Fibroblast of lung (primary cell): ENCODE results near the gene FNIP1. TPM values are rescaled to one million over a fixed set of nuclear protein-coding genes. Genes with fewer than 3 reads are reported as not detected.

Experiments
- DNase-seq, 2 donors: peaks; one replicate each; pipeline versions ENCODE4 v3.0.0 to v3.0.0-alpha.2; 2010; ENCODE audit warnings: low read depth in 2 of 2
- H2AFZ ChIP-seq: 2 replicates; pipeline ENCODE4 v1.5.1; 2012; ENCODE audit warnings: low read length, control low read depth, inconsistent platforms
- H3K27ac ChIP-seq: 2 replicates; pipeline ENCODE4 v1.5.1; 2011; ENCODE audit warnings: low read length, control low read depth; ENCODE audit not compliant: insufficient read depth
- H3K27me3 ChIP-seq: 2 replicates; pipeline ENCODE4 v1.5.1; 2011; ENCODE audit warnings: mild to moderate bottlenecking, low read length; ENCODE audit not compliant: control insufficient read depth, insufficient read depth
- H3K36me3 ChIP-seq: 2 replicates; pipeline ENCODE4 v1.5.1; 2011; ENCODE audit warnings: low read length; ENCODE audit not compliant: control insufficient read depth, insufficient read depth
- H3K4me1 ChIP-seq: 2 replicates; pipeline ENCODE4 v1.5.1; 2011; ENCODE audit warnings: low read length; ENCODE audit not compliant: control insufficient read depth, insufficient read depth; ENCODE audit errors: extremely low read depth
- H3K4me2 ChIP-seq: 2 replicates; pipeline ENCODE4 v1.5.1; 2011; ENCODE audit warnings: low read length, control low read depth; ENCODE audit not compliant: insufficient read depth; ENCODE audit errors: extremely low read depth
- H3K4me3 ChIP-seq, 4 experiments: fragments of 200-600 bp in 1 of 4; sonication (generic) in 1 of 4; replicated peaks in 1 of 4; 2 replicates each; pipeline ENCODE4 v1.5.1; 2011 to 2016; ENCODE audit warnings: low read length in 4 of 4, low read depth in 3 of 4, mild to moderate bottlenecking in 3 of 4, control low read depth in 2 of 4, inconsistent platforms in 1 of 4, mixed read lengths in 1 of 4; ENCODE audit not compliant: insufficient read depth in 1 of 4; ENCODE audit errors: control extremely low read depth in 1 of 4
- H3K79me2 ChIP-seq: 2 replicates; pipeline ENCODE4 v1.5.1; 2012; ENCODE audit warnings: mild to moderate bottlenecking, low read length, inconsistent platforms; ENCODE audit not compliant: control insufficient read depth, insufficient read depth
- H3K9ac ChIP-seq: 2 replicates; pipeline ENCODE4 v1.5.1; 2011; ENCODE audit warnings: mild to moderate bottlenecking, low read length, control low read depth; ENCODE audit not compliant: insufficient read depth
- H3K9me3 ChIP-seq: 2 replicates; pipeline ENCODE4 v1.5.1; 2012; ENCODE audit warnings: low read depth, low read length; ENCODE audit not compliant: control insufficient read depth, insufficient read depth
- H4K20me1 ChIP-seq: 2 replicates; pipeline ENCODE4 v1.5.1; 2011; ENCODE audit warnings: low read length; ENCODE audit not compliant: control insufficient read depth, insufficient read depth; ENCODE audit errors: extremely low read depth
- CTCF ChIP-seq, 2 donors: IDR thresholded peaks in 1 of 2; conservative IDR thresholded peaks in 1 of 2; 1 replicate in 1 of 2; 2 replicates in 1 of 2; pipeline ENCODE4 v1.5.1; 2011 to 2012; ENCODE audit warnings: low read length in 2 of 2, control low read depth in 1 of 2, inconsistent platforms in 1 of 2, low read depth in 1 of 2, mild to moderate bottlenecking in 1 of 2
- EZH2 ChIP-seq: IDR thresholded peaks from 2 replicates; pipeline ENCODE4 v1.5.1; 2012; ENCODE audit warnings: low read length, control low read depth, mild to moderate bottlenecking; ENCODE audit errors: missing control alignments
- polyA plus RNA-seq, 2 donors: library from polyadenylated mRNA; depleted of rRNA in 1 of 2; stranded (reverse) in 1 of 2; unstranded in 1 of 2; fragments of >200 nt; gene quantifications; 2 replicates each; pipeline ENCODE4 v1.2.1, GENCODE V29; 2011 to 2012; ENCODE audit warnings: missing spikeins in 1 of 2
- total RNA-seq: library from RNA; depleted of rRNA; stranded (reverse); fragments of >200 nt; gene quantifications from 2 replicates; pipeline ENCODE4 v1.2.1, GENCODE V29; 2014

FNIP1 gene
- total and polyA plus RNA-seq, 2 donors (not counting 1 experiment from before 2014, with no cell fraction given): 36.4 to 97.8 TPM

GRCh38 chr5:131745703-131746102, 51.1 kb downstream of the FNIP1 start:
- Histone ChIP-seq H3K27ac (no peak overlapping the region), H3K27me3 (no peaks in the 10 kb centered on the region), H4K20me1 (peaks cover 2% of the 10 kb centered on the region), H3K4me1 (peaks cover 11% of the 10 kb centered on the region), H3K36me3 (no peaks in the 10 kb centered on the region), H3K79me2 (peaks cover 69% of the 10 kb centered on the region), H3K9ac (no peak overlapping the region), H3K4me2 (no peak overlapping the region), H3K4me3 (no peak overlapping the region), H2AFZ (no peak overlapping the region), H3K9me3 (no peaks in the 10 kb centered on the region)
- TF ChIP-seq CTCF (conservative IDR thresholded peaks at IDR 0.05 in 1 of 2, IDR thresholded peaks at IDR 0.05 in 1 of 2; ENCODE audit: low read depth in 1 of 2, low read length in 2 of 2): no peak
- no peak for TF ChIP-seq EZH2
- DNase-seq: peak in 1 of 2 donors; percentile 50

GRCh38 chr5:131745155-131745554, 51.7 kb downstream of the FNIP1 start:
- Histone ChIP-seq H3K9ac (no peak overlapping the region), H3K79me2 (peaks cover 66% of the 10 kb centered on the region), H3K4me1 (peaks cover 11% of the 10 kb centered on the region), H3K4me2 (no peak overlapping the region), H4K20me1 (peaks cover 2% of the 10 kb centered on the region), H3K27me3 (no peaks in the 10 kb centered on the region), H3K36me3 (no peaks in the 10 kb centered on the region), H2AFZ (no peak overlapping the region), H3K9me3 (no peaks in the 10 kb centered on the region), H3K4me3 (no peak overlapping the region), H3K27ac (no peak overlapping the region)
- TF ChIP-seq CTCF (conservative IDR thresholded peaks at IDR 0.05 in 1 of 2, IDR thresholded peaks at IDR 0.05 in 1 of 2; ENCODE audit: low read depth in 1 of 2, low read length in 2 of 2) (no peak), EZH2 (no peak)
- DNase-seq: no peak

- Histone ChIP-seq H3K79me2 (peaks cover 43% of the 10 kb centered on the region), H3K4me2 (no peak overlapping the region), H3K4me3 (no peak overlapping the region), H2AFZ (no peak overlapping the region), H3K36me3 (peaks cover 3% of the 10 kb centered on the region), H3K9me3 (no peaks in the 10 kb centered on the region), H4K20me1 (no peaks in the 10 kb centered on the region), H3K27me3 (no peaks in the 10 kb centered on the region), H3K4me1 (no peaks in the 10 kb centered on the region), H3K9ac (no peak overlapping the region), H3K27ac (no peak overlapping the region)
- DNase-seq: no peak
- TF ChIP-seq CTCF (conservative IDR thresholded peaks at IDR 0.05 in 1 of 2, IDR thresholded peaks at IDR 0.05 in 1 of 2; ENCODE audit: low read depth in 1 of 2, low read length in 2 of 2) (no peak), EZH2 (no peak)
Observed at GRCh38 chr5:131740477-131740876, 56.3 kb downstream of the FNIP1 start.
